Liver (tissue), 9 donors: ENCODE data around the gene FARS2. TPM values are rescaled to one million over a fixed set of nuclear protein-coding genes. Genes with fewer than 3 reads are reported as not detected.

Experiments
- DNase-seq: peaks from one replicate; pipeline ENCODE4 v3.0.0-alpha.2; 2017; ENCODE audit warnings: low spot score
- H3K27ac ChIP-seq, 2 donors: one replicate each; pipeline ENCODE4 v1.7.0; 2013; ENCODE audit warnings: inconsistent platforms in 2 of 2, low read length in 2 of 2, control low read depth in 1 of 2, low read depth in 1 of 2, mild to moderate bottlenecking in 1 of 2
- H3K27me3 ChIP-seq, 4 donors: one replicate each; pipeline versions ENCODE4 v1.6.1 to v1.7.0; 2013; ENCODE audit warnings: low read length in 3 of 4, inconsistent platforms in 1 of 4, mild to moderate bottlenecking in 1 of 4, moderate library complexity in 1 of 4; ENCODE audit not compliant: control insufficient read depth in 4 of 4, insufficient read depth in 4 of 4
- H3K36me3 ChIP-seq, 4 donors: one replicate each; pipeline versions ENCODE4 v1.6.1 to v1.7.0; 2013; ENCODE audit warnings: low read length in 3 of 4, mild to moderate bottlenecking in 3 of 4, low read depth in 1 of 4, moderate library complexity in 1 of 4; ENCODE audit not compliant: control insufficient read depth in 4 of 4, insufficient read depth in 3 of 4
- H3K4me1 ChIP-seq, 4 donors: one replicate each; pipeline versions ENCODE4 v1.6.1 to v1.7.0; 2013; ENCODE audit warnings: low read length in 3 of 4, mild to moderate bottlenecking in 3 of 4, moderate library complexity in 1 of 4; ENCODE audit not compliant: control insufficient read depth in 4 of 4, insufficient read depth in 4 of 4
- H3K4me3 ChIP-seq, 3 donors: one replicate each; pipeline versions ENCODE4 v1.6.1 to v1.7.0; 2013; ENCODE audit warnings: low read length in 3 of 3, control low read depth in 1 of 3, low read depth in 1 of 3, mild to moderate bottlenecking in 1 of 3
- H3K9ac ChIP-seq, 2 donors: one replicate each; pipeline ENCODE4 v1.7.0; 2013; ENCODE audit warnings: low read length in 2 of 2, mild to moderate bottlenecking in 2 of 2, moderate library complexity in 2 of 2, control low read depth in 1 of 2, low read depth in 1 of 2
- H3K9me3 ChIP-seq, 4 donors: one replicate each; pipeline versions ENCODE4 v1.6.1 to v1.7.0; 2013; ENCODE audit warnings: low read length in 3 of 4; ENCODE audit not compliant: control insufficient read depth in 4 of 4
- EGR1 ChIP-seq, 2 donors: IDR thresholded peaks; 2 replicates each; pipeline ENCODE4 v1.6.1; 2016 to 2018; ENCODE audit warnings: antibody characterized with exemption in 2 of 2, low read depth in 2 of 2
- FOXA1 ChIP-seq: IDR thresholded peaks from 2 replicates; pipeline ENCODE4 v1.6.1; 2016; ENCODE audit warnings: antibody characterized with exemption
- FOXA2 ChIP-seq: IDR thresholded peaks from 2 replicates; pipeline ENCODE4 v1.6.1; 2016; ENCODE audit warnings: antibody characterized with exemption
- GABPA ChIP-seq, 2 donors: IDR thresholded peaks in 1 of 2; conservative IDR thresholded peaks in 1 of 2; 2 replicates each; pipeline ENCODE4 v1.6.1; 2016; ENCODE audit warnings: antibody characterized with exemption in 2 of 2, mild to moderate bottlenecking in 1 of 2, moderate library complexity in 1 of 2
- HNF4G ChIP-seq: IDR thresholded peaks from 2 replicates; pipeline ENCODE4 v1.6.1; 2016; ENCODE audit warnings: antibody characterized with exemption
- JUND ChIP-seq, 2 donors: IDR thresholded peaks; 2 replicates each; pipeline ENCODE4 v1.6.1; 2016; ENCODE audit warnings: antibody characterized with exemption in 2 of 2
- NR2F2 ChIP-seq: IDR thresholded peaks from 2 replicates; pipeline ENCODE4 v1.6.1; 2016; ENCODE audit warnings: antibody characterized with exemption
- RXRA ChIP-seq, 2 donors: IDR thresholded peaks; 2 replicates each; pipeline ENCODE4 v1.6.1; 2017 to 2018; ENCODE audit warnings: antibody characterized with exemption in 2 of 2, mild to moderate bottlenecking in 1 of 2
- SP1 ChIP-seq: IDR thresholded peaks from 2 replicates; pipeline ENCODE4 v1.6.1; 2018; ENCODE audit warnings: antibody characterized with exemption, mild to moderate bottlenecking
- TAF1 ChIP-seq: conservative IDR thresholded peaks from 2 replicates; pipeline ENCODE4 v1.6.1; 2016; ENCODE audit warnings: antibody characterized with exemption, mild to moderate bottlenecking
- YY1 ChIP-seq: IDR thresholded peaks from 2 replicates; pipeline ENCODE4 v1.6.1; 2016; ENCODE audit warnings: antibody characterized with exemption, mild to moderate bottlenecking
- WGBS: extraction: QIAGEN DNeasy Blood & Tissue Kit; methylation state at CpG from one replicate; pipeline ENCODE4 v1.1.7; 2013; 5-methylcytosine and 5-hydroxymethylcytosine counted together
- polyA plus RNA-seq, 2 donors: library from polyadenylated mRNA; stranded (reverse) in 1 of 2; unstranded in 1 of 2; fragments of 200-250 nt in 1 of 2; fragments of >200 nt in 1 of 2; fragmentation: Nextera tagmentation in 1 of 2; extraction: Ambion mirVana in 1 of 2; gene quantifications; one replicate each; pipeline versions ENCODE4 v1.2.1 to v1.2.3, GENCODE V29; 2013 to 2015
- total RNA-seq, 2 donors: library from RNA; depleted of rRNA; stranded (reverse); fragments of >200 nt; gene quantifications; one replicate each; pipeline ENCODE4 v1.2.3, GENCODE V29; 2014
- TF ChIP-seq, protein P1 (sequence below): IDR thresholded peaks from 2 replicates; pipeline ENCODE4 v1.6.1; 2016; ENCODE audit warnings: antibody characterized with exemption, mild to moderate bottlenecking
- TF ChIP-seq, protein P2 (sequence below): IDR thresholded peaks from 2 replicates; pipeline ENCODE4 v1.6.1; 2016; ENCODE audit warnings: antibody characterized with exemption
- TF ChIP-seq, protein P3 (sequence below): fragments of 150-350 bp; IDR thresholded peaks from 2 replicates; pipeline ENCODE4 v1.5.1; 2017; ENCODE audit warnings: improper control_type of control experiment, low read depth, low read length; ENCODE audit not compliant: missing input control
- TF ChIP-seq, protein P4 (sequence below): IDR thresholded peaks from 2 replicates; pipeline ENCODE4 v1.6.1; 2016; ENCODE audit warnings: antibody characterized with exemption
- donor health status: healthy.
- donor health status: healthy.
- donor health status: healthy.
- donor health status: healthy.
- donor health status: healthy.

FARS2 gene
- total and polyA plus RNA-seq, 4 donors = 7.8 to 25.9 (median 11.2) TPM

DNA sequence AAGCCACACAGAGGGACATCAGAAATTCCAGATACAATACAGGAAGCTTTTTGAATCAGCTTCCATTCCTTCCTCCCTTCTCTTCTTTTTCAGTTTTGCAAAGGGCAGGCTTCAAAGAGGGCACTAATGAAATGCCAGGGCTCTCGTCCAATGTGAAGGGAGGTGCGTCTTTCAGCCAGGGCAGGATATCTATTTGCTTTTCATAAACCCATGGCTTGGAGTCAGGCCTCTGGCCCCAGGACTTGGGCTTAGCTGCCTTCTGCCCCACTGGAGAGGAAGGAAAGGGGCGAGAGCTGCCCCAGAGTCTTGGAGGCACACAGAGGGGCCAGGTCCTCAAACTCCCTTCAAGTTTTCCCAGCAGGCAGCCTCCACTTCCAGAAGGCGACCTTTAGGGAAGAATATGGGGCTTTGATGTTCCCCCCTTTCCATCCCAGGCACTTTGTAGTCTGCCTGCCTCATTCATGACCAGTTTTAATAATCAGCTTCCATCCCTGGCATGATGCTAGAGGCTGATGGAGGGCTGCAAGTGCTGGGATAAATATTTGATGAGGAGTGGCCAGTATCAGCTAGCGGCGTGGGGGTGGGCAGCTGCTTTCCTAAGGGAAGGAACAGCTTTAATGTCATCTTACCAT lies 510.6 kb downstream of the FARS2 start (continued):
- TF ChIP-seq, protein P1, sequence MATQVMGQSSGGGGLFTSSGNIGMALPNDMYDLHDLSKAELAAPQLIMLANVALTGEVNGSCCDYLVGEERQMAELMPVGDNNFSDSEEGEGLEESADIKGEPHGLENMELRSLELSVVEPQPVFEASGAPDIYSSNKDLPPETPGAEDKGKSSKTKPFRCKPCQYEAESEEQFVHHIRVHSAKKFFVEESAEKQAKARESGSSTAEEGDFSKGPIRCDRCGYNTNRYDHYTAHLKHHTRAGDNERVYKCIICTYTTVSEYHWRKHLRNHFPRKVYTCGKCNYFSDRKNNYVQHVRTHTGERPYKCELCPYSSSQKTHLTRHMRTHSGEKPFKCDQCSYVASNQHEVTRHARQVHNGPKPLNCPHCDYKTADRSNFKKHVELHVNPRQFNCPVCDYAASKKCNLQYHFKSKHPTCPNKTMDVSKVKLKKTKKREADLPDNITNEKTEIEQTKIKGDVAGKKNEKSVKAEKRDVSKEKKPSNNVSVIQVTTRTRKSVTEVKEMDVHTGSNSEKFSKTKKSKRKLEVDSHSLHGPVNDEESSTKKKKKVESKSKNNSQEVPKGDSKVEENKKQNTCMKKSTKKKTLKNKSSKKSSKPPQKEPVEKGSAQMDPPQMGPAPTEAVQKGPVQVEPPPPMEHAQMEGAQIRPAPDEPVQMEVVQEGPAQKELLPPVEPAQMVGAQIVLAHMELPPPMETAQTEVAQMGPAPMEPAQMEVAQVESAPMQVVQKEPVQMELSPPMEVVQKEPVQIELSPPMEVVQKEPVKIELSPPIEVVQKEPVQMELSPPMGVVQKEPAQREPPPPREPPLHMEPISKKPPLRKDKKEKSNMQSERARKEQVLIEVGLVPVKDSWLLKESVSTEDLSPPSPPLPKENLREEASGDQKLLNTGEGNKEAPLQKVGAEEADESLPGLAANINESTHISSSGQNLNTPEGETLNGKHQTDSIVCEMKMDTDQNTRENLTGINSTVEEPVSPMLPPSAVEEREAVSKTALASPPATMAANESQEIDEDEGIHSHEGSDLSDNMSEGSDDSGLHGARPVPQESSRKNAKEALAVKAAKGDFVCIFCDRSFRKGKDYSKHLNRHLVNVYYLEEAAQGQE = no peak
- TF ChIP-seq FOXA1 (no peak), RXRA (IDR thresholded peaks at IDR 0.05) (no peak), JUND (IDR thresholded peaks at IDR 0.05) (no peak), NR2F2 (no peak), SP1 (no peak), TAF1 (no peak)

DNA sequence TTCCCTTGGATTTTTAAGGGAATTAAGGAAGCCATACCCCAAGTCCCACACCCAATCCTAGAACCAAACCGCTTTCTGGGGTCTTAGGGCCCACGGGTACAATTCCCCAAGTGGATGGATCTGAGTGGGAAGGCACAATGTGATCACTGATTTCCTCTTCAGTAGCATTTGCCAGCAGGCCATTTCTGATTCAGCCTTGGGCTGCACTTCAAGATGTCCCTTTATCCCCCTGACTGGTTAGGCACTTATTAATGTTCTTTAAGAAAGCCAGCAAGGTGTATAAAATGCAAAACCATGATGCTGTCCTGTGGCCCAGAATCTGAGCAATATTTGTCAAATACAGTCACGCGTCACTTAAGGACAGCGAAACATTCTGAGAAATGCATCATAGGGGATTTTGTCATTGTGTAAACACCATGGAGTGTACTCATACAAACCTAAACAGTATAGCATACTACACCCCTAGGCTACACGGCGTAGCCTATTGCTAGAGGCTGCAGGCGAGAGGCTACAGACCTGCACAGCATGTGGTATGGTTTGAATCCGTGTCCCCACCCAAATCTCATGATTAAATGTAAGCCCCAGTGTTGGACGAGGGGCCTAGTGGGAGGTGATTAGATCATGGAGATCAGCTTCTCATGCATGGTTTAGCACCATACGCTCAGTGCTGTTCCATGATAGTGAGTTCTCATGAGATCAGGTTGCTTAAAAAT lies 511.3 kb downstream of the FARS2 start:
- Histone ChIP-seq H3K4me1 (no peaks in the 10 kb centered on the region), H3K36me3 (no peaks in the 10 kb centered on the region), H3K27ac (no peak overlapping the region), H3K9ac (no peak overlapping the region), H3K27me3 (no peaks in the 10 kb centered on the region), H3K4me3 (no peak overlapping the region), H3K9me3 (no peaks in the 10 kb centered on the region)
- DNase-seq = no peak
- WGBS = 97% methylated on average over 11 of the region's 11 CpGs
- no peak for TF ChIP-seq FOXA2
- TF ChIP-seq, protein P2, sequence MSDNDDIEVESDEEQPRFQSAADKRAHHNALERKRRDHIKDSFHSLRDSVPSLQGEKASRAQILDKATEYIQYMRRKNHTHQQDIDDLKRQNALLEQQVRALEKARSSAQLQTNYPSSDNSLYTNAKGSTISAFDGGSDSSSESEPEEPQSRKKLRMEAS = no peak
- TF ChIP-seq HNF4G = no peak
- no peak for TF ChIP-seq TAF1
- TF ChIP-seq NR2F2 = no peak
- TF ChIP-seq, protein P3, sequence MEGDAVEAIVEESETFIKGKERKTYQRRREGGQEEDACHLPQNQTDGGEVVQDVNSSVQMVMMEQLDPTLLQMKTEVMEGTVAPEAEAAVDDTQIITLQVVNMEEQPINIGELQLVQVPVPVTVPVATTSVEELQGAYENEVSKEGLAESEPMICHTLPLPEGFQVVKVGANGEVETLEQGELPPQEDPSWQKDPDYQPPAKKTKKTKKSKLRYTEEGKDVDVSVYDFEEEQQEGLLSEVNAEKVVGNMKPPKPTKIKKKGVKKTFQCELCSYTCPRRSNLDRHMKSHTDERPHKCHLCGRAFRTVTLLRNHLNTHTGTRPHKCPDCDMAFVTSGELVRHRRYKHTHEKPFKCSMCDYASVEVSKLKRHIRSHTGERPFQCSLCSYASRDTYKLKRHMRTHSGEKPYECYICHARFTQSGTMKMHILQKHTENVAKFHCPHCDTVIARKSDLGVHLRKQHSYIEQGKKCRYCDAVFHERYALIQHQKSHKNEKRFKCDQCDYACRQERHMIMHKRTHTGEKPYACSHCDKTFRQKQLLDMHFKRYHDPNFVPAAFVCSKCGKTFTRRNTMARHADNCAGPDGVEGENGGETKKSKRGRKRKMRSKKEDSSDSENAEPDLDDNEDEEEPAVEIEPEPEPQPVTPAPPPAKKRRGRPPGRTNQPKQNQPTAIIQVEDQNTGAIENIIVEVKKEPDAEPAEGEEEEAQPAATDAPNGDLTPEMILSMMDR = no peak
- TF ChIP-seq EGR1 (IDR thresholded peaks at IDR 0.05; ENCODE audit: low read depth in 2 of 2) = no peak
- TF ChIP-seq YY1 = no peak

DNA sequence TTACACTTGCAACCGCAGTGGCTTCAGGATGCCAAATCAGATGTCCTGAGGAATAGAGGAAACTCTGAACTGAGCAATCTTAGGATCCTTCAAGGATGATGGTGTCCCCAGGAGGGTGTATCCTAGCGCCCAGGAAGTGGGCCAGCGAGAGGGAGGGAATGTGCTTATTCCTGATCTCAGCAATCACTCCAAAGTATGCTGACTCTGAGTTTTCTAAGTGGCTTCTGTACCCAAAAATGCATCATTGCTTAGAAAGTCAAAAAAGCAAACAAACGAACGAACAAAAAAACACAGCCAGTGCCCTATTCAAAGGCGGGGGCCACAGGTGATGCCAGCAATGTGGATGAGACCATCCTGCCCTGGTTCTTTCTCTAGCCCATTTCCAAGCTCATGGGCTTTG lies 514.8 kb downstream of the FARS2 start:
- TF ChIP-seq RXRA (IDR thresholded peaks at IDR 0.05) (no peak), SP1 (no peak), GABPA (IDR thresholded peaks at IDR 0.05 in 1 of 2, conservative IDR thresholded peaks at IDR 0.05 in 1 of 2) (no peak), HNF4G (no peak), TAF1 (no peak), FOXA1 (no peak)
- TF ChIP-seq, protein P3 = no peak
- TF ChIP-seq, protein P4, sequence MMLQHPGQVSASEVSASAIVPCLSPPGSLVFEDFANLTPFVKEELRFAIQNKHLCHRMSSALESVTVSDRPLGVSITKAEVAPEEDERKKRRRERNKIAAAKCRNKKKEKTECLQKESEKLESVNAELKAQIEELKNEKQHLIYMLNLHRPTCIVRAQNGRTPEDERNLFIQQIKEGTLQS = no peak
- H3K4me3 ChIP-seq = no peak overlapping the region
- no peak overlapping the region for H3K9ac ChIP-seq
- no peaks in the 10 kb centered on the region for H3K9me3 ChIP-seq
- H3K4me1 ChIP-seq = no peaks in the 10 kb centered on the region
- H3K36me3 ChIP-seq = no peaks in the 10 kb centered on the region
- 98% methylated on average over 6 of the region's 6 CpGs for WGBS
- no peak overlapping the region for H3K27ac ChIP-seq
- H3K27me3 ChIP-seq = no peaks in the 10 kb centered on the region
- DNase-seq = no peak
